ENCODE data around the gene AVPR1B.
"Not testable (repeated sequence)": the region's sequence is repeated elsewhere in the genome, so short reads cannot be mapped to it uniquely, and the experiment has no call there.

AVPR1B gene

GRCh38 chr1:206080026-206080820, 37.0 kb downstream of the AVPR1B start:
- DNase-seq = no peak

- no peak for DNase-seq
Measured at GRCh38 chr1:206079135-206079534, 38.1 kb downstream of the AVPR1B start.

- DNase-seq = no peak
Measured at GRCh38 chr1:206075786-206076755, 41.1 kb downstream of the AVPR1B start.

GRCh38 chr1:206074839-206075238, 42.3 kb downstream of the AVPR1B start:
- no peak for DNase-seq

GRCh38 chr1:206070627-206071304, 46.4 kb downstream of the AVPR1B start:
- DNase-seq = no peak

- DNase-seq = no peak
Measured at GRCh38 chr1:206068314-206068713, 48.9 kb downstream of the AVPR1B start.

GRCh38 chr1:206067486-206068227, 49.5 kb downstream of the AVPR1B start:
- no peak for DNase-seq

- peak; percentile 12 for DNase-seq
Measured at GRCh38 chr1:206066479-206067171, 50.6 kb downstream of the AVPR1B start.

GRCh38 chr1:206065547-206066145, 51.5 kb downstream of the AVPR1B start:
- no peak for DNase-seq

GRCh38 chr1:206064501-206064900, 52.7 kb downstream of the AVPR1B start:
- not testable (repeated sequence) for DNase-seq

- DNase-seq = not testable (repeated sequence)
Measured at GRCh38 chr1:206064001-206064400, 53.2 kb downstream of the AVPR1B start.

GRCh38 chr1:206062464-206062863, 54.7 kb downstream of the AVPR1B start:
- no peak for DNase-seq

GRCh38 chr1:206060844-206061243, 56.3 kb downstream of the AVPR1B start:
- no peak for DNase-seq

All from CD4-positive, alpha-beta T cell treated with Interferon gamma for 1 hour (primary cell).